ENCODE data around the gene LIM2.
"Not testable (repeated sequence)": the region's sequence is repeated elsewhere in the genome, so short reads cannot be mapped to it uniquely, and the experiment has no call there.

LIM2 gene, protein sequence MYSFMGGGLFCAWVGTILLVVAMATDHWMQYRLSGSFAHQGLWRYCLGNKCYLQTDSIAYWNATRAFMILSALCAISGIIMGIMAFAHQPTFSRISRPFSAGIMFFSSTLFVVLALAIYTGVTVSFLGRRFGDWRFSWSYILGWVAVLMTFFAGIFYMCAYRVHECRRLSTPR

DNA sequence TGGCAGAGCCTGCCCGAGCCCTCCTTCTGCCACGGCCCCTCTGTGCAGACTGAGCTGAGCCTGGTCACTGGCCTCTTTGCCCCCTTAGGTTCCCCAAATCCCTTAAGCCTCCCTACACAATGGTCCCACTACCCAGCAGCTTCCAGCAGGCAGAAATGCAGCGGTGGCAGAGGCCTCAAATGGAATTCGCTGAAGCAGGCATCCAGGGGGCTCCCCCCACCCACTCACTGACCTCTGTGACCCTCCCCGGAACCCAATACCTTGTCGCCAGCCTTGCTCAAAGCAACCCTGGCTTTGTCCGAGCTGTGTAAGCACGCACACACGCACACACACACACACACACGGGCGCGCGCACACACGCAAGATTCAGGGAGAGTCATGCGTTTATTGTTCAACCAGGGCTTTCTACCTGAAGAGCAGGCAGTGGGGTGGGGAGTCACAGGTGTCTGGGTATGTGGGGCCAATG lies at the start of gene LIM2:
Gene LIM2, minus strand, starts transcription at position 51 of the 466 bp plus-strand sequence. CDS start 531 bp downstream, outside the sequence.
- no peak for DNase-seq (ENCODE audit: low read depth)

DNA sequence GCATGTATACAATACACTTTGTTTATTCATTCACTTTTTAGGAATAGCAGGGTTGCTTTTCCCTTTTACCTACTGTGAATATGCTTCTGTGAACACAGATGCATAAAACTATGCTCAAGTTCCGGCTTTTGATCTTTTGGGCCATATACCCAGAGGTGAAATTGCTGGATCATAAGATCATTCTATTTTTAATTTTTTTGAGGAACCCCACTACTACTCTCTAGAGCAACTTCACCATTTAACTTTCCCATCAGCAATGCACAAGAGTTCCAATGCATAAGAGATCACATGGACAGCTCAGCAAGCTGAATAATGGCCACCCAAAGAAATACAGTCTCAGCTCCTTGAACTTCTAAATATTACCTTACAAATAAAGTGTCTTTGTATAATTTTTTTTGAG lies 46.7 kb upstream of the LIM2 start:
- no peak for DNase-seq (ENCODE audit: low read depth)

DNA sequence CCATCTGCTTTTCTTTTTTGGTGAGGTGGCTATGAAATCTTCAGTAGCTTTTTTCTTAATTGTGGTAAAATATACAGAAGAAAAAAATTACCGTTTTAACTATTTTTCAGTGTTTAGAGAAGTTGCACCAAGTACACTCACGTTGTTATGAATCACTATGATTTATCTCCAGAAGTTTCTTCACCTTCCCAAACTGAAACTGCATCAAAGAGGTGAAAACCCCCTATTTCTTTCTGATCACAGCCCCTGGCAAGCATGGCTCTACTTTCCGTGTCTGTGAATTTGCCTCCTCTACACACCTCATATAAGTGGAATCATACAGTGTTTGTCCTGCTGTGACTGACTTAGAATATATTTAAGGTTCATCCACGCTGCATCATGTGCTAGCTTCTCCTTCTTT lies 45.3 kb upstream of the LIM2 start:
- DNase-seq (ENCODE audit: low read depth), result no peak

DNA sequence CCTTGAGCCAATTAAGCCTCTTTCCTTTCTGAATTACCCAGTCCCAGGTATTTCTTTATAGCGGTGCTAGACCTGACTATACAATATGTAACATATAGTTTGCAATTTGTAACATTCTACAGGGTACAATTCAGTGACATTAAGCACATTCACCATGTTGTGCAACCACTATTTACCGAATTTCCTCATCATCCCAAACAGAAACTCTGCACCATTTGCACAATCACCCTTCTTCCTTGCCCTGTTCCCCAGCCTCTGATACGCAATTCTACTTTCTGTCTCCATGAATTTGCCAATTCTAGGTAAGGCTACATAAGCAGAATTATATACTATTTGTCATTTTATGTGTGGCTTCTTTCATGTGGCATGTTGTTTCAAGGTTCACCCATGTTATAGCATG lies 43.4 kb upstream of the LIM2 start:
- no peak for DNase-seq (ENCODE audit: low read depth)

DNA sequence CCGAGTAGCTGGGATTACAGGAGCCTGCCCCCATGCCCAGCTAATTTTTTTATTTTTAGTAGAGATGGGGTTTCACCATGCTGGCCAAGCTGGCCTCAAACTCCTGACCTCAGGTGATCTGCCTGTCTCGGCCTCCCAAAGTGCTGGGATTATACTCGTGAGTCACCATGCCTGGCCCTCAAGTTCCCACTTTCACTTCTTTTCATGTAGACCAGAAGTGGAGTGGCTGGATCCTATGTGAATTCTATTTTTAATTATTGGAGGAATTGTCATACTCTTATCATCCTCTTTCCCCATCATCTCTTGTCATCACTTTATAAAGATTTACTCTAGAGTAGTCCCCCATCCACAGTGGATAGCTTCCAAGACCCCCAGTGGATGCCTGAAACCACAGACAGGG lies 42.4 kb upstream of the LIM2 start:
- no peak for DNase-seq (ENCODE audit: low read depth)

DNA sequence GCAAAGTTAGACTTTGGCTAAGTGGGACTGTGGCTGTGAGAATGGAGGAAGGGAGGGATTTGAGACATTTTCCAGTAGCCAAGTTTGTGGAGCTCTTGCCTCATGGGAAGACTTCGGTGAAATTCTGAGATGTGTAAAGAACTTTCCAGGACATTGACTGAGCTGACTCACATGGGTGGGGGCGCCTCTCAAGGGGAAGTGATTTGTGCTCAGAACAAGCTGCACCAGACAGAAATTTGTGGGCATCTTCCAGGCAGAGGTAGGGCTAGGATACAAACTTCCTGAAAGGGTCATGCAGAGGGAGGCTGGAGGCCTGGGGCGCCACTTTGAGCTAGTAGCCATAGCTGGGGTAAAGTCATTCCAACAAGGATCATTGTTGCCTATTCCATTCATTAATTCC lies 39.4 kb upstream of the LIM2 start:
- no peak for DNase-seq (ENCODE audit: low read depth)

DNA sequence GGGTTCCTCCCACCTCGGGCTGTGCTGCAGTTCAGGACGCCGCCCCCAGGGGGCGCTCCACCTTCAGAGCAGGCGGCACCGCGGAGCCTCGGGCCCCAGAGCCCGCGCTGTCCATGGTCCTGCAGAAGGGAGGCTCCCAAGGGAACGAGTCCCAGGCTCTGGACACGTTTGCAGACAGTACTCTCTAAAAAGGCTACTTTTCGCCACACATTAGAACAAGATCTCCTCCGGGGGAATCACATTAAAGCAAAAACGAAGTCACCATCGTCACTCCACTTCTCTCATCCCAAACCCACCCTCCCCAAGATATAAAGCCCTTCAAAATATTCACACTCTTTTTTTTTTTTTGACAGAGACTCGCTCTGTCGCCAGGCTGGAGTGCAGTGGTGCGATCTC lies 34.3 kb upstream of the LIM2 start:
- DNase-seq (ENCODE audit: low read depth), result no peak

DNA sequence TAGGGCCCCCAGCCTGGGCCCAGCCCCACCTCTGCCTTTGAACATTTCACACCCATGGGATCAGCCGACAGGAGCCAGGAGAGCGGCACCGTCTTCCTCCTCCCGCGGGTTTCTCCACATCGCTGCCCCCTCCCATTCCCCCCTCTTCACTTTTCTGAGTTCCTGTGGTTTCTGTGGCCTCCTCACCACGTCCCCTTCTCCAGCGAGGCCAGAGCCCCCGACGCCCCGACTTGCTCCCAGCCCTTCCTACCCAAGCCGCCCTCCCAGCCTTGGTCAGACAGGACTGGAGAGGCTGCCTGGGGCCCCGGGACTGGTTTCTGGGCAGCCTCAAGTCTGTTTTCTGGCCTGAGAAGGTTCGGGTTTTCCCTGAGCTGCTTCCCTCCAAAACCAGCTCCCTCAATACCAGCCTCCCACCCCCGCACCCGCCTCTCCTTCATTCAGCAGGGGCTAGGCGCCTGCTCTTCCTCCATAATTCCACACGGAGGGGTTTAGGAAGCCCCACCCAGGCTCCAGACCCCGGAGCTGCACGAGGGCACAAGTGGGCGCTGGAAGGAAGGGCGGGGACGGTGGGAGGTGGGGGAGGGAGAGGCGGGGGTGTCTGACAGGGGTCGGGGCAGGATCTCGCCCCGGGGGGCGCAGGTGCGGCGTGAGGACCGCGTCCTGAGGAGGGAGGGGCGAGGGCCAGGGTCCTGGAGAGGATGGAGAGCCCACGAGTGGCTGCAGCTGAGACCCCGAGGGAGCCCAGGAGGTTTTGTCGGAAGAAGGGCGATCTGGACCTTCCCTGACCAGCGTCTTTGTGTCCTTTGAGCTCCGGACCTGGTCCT lies 33.7 kb upstream of the LIM2 start:
- DNase-seq (ENCODE audit: low read depth), result no peak

DNA sequence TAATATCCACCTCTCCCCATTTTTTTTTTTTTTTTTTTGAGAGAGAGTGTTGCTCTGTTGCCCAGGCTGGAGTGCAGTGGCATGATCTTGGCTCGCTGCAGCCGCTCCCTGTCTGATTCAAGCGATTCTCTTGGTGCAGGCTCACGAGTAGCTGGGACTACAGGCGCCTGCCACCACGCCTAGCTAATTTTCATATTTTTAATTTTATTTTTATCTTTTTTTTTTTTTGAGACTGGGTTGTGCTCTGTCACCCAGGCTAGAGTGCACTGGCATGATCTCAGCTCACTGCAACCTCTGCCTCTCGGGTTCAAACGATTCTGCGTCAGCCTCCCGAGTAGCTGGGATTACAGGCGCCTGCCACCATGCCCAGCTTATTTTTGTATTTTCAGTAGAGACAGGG lies 32.7 kb upstream of the LIM2 start:
- not testable (repeated sequence) for DNase-seq (ENCODE audit: low read depth)

DNA sequence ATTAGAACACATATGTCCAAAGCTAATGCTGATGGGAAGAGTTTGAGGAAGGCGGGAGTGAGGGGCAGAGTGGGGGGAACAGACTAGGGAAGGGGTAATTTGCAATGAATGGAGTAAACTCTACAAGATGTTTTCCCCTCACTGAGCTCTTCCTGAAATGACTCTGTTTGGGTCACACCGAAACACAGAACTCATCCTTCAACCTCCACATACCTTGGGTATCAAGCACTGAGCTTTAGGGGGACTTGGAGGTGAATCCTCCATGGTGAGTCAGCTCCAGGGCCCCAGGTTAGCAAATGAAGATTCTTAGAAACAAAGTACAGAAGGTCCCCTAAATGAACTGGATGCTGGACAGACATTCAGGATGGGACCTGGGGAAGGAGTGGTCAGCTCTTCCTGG lies 30.9 kb upstream of the LIM2 start:
- no peak for DNase-seq (ENCODE audit: low read depth)

DNA sequence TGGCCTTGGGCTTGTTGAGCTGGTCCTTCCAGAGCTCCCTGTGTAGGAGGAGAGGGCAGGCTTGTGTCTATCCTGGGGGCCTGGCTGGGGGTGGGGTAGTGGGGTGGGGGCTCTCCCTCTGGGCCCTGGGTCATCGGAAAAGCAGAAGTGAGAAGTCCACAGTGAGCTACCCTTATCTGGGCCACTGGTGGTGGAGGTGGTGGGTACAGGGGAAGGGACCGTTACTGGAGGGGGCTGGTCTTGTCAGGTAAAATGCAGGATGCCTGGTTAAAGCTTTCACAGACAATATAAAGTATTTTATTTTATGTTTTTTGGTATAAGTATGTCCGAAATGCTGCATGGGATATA lies 30.0 kb upstream of the LIM2 start:
- no peak for DNase-seq (ENCODE audit: low read depth)

DNA sequence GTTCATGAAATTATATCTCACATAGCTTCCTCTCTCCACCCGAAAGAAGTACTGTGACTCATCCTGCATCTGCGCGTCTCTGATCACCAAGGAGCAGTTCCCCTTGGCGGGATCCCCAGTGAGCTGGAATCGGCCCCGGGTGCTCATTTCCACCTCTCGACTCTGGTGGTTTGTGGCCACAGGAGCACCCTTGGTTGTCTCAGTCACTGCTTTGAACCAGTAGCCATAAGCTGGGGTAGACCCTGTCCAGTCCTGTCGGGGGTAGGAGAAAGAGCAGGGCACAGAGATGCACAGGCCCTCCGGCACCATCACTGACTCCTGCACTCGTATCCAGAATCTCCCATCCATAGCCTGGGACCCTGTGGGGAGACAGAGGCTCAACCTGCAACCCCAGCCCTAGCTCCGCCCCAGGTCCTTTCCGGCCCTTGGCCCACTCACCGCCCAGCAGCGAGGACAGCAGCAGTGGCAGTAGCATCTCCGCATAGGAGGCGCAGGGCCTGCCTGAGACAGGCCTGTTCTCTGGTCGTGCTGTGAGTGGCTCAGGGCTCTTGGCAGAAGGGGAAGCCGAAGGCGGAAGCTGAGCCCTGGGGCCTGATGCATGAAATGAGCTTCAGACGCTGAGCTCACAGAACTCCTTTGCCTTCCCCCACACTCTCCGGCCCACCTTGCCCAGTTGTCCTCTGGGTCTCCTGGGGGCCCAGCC lies 29.5 kb upstream of the LIM2 start, which contains the start of gene SIGLEC10:
Gene SIGLEC10, minus strand, starts transcription at position 536 of the 703 bp plus-strand sequence. Its CDS starts 61 bp downstream, at position 475.
- DNase-seq (ENCODE audit: low read depth), result no peak

DNA sequence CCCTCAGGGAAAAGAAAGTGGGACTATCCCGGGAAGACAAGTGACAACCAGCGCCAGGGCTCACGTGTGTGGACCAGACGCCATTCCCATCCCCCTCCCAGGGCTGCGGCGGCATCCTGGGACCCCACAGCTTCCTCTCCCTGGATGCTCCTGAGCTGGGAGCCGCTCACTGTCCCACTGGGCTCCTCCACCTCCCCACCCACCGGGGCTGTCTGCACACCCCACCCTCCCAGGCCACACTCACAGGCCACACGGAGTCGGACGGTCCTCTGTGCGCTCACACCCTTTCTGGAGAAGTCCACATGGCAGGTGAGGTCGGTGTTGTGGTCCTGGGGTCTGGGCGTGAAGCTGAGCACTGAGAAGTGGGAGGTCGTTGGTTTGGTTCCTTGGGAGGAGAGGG lies 28.6 kb upstream of the LIM2 start:
- DNase-seq (ENCODE audit: low read depth), result not testable (repeated sequence)

DNA sequence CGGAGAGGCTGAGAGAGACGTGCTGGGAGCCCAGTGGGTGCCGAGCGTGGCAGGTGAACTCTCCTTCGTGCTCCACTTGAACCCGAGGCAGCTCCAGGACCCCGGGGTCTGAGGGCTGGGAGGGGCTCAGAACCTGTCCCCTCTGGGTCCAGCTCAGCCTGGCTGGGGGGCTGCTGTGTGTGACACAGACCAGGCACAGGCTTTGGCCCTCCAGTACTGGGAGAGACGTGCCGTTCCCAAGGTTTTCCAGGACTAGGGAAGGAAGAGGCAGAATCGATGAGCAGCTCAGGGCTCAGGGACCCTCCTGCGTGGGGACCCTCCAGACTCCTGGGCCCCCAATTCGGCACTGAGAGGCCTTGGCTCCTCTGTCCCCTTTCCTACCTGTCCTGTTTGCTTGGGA lies 27.4 kb upstream of the LIM2 start:
- no peak for DNase-seq (ENCODE audit: low read depth)

DNA sequence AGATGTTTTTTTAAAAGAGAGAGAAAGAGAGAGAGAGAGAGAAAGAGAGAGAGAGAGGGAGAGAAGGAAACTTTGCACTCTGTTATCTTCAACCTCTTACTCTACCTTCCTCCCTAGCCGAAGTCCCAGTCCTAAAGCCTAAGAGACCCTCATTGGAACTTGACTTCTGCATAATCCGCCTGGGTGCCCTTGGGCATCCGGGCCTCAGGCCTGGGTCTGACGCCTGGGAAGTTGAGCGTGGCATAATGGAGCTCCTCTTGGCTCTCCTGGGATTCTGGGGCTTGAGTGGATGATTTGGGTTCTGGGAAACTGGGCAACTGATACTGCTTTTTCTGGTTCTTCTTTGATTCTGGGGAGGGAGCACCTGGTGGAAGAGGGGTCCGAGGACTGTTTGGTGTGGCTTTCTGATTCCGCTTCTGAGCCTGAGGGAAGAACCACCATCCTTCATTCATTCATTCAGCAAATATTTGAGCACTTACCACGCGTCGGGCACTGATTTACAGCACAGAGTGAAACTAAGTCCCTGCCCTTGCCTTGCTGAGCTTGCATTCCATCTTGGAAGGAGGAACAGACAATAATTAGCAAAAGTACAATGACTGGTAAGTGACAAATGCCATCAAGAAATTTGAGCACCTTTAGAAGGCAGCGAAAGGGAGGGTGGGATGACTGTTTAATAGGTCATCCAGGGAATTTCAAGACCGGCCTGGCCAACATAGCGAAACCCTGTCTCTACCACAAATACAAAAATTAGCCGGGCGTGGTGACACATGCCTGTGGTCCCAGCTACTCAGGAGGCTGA lies 23.4 kb upstream of the LIM2 start:
- DNase-seq (ENCODE audit: low read depth), result no peak

DNA sequence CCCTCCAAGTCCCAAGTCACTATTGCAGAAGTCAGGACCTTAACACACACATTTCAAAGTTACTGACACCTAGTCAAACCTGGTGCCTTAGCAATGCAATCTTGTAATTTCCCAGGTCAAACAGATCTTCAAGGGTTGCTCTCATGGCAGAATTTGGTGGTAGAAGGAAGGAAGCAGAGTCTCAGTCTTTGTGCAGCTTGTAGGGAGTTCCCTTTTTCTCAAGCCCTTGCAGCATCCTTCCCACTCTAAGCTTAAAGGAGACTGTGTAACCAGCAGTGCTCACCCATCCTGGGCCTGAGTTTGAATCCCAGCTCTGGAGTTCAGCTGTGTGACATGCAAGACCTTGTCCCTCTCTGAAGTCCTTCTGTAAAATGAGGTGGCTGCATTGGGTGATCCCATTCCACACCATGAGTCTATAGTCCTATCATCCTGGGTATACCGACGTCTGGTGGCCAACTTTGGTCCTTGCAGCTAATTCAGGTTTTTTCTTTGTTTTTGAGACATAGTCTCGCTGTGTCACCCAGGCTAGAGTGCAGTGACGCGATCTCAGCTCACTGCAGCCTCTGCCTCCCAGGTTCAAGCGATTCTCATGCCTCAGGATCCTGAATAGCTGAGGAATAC lies 19.8 kb upstream of the LIM2 start:
- DNase-seq (ENCODE audit: low read depth), result no peak

DNA sequence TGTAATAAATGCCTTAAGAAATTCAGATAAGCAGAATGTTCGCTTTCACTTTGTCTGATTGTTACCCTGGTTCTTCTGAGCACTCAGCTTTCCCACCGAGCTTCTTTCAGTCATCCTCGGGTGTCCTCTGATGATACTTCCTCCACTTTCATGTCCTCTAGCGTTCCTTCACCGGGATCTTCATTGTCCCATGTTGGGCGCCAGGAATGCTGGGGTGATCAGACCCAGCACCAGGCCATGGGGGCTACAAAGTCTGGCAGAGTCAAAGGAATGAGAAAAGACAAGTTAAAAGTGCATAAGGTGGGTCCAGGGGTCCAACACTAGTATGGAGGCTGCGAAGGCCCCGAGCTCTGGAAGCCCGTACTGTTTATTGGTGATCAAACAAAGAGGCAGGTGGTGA lies 14.3 kb upstream of the LIM2 start:
- DNase-seq (ENCODE audit: low read depth), result no peak

DNA sequence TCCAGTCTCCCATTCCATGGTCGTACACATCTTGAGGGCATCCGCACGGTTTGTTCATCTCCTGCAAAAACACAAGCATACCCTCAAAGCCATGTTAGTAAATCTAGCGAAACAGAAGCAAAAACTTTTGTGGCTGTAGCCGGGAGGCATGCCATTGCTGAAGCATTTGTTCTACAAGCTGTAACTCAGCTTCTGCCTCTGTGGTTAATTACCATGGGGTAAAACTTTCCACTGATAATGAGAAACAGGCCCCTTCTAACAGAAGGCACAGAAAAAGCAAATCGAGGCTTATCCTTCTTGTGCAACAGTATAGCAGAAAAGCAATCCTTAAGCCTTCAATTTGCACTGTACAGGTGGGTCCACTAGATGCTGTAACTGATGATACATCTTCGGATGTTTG lies 12.2 kb upstream of the LIM2 start:
- not testable (repeated sequence) for DNase-seq (ENCODE audit: low read depth)

DNA sequence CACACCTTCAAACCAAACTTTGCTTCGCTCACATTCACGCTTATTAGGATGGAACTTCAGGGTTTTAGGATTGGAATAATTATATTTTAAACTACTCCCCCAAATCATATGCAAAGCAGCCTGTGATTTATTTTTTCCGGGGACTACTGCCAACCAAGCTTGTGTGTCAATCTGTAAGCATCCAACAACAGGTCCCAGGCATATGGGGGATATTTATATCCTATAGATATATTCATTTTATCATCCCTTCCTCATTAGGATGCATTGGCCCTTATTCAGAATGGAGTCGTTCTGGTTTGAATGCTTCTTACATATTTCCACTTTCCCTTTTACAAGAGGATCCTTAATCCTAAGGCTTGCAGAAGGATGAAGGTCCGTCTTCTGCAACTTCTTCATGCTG lies 11.5 kb upstream of the LIM2 start:
- DNase-seq (ENCODE audit: low read depth), result no peak

DNA sequence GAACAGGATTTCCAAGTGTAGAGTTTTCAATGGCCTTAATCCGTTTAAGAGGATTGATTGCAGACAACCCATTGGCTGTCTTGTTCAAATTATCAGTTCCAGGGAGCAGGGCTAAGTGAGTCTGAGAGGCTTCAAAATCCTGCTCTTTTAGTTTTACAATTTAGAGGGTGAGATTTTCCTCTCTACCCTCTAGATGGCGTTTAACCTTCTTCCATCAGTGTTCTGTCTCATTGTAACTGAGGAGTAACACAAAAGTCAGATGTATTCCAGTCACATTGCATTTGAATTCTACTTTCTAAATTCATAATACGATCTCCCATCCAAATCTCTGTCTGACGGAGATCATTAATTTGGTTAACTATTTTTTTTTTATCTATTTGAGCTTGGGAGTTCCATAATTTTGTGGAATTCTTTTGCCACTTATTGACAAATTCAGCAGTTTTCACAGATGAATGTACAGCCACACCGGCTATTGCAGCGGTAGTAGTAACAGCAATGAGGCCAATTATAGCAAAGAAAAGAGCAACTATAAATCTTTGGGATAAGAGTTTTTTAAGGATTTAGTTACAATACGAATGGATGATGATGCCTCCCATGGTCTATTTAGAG lies 10.4 kb upstream of the LIM2 start:
- DNase-seq (ENCODE audit: low read depth), result no peak

DNA sequence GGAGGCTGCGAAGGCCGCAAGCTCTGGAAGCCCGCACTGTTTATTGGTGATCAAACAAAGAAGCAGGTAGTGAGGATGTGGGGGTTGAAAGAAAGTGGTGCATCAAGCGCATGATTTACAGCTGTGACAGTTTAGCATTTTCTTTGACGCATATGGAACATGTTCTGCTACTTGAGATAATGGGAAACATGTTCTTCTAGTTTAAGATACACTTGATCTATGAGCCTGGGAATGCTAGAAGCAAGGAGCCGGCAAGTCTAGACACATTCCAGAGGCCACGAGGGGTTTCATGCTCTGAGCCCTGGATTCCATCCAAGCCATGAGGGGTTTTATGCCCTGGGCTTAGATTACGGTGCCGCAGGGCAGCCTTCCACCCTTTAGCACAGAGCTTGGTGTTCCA lies 9.7 kb upstream of the LIM2 start:
- DNase-seq (ENCODE audit: low read depth), result not testable (repeated sequence)

Measured in GM04503 (cell line).